Suprapubic skin (tissue), 4 donors: Measurements from ENCODE around the gene CELF4.

Experiments used
- CTCF ChIP-seq, 2 donors: fragments of 200-600 bp in 1 of 2; fragments of 450-650 bp in 1 of 2; sonication (generic) in 1 of 2; IDR thresholded peaks; one replicate each; pipeline ENCODE4 v1.5.1; 2016 to 2019; ENCODE audit warnings: antibody characterized with exemption in 2 of 2, mild to moderate bottlenecking in 1 of 2, moderate library complexity in 1 of 2
- EP300 ChIP-seq: sonication (generic); formaldehyde crosslinking; IDR thresholded peaks from one replicate; pipeline ENCODE4 v1.6.1; 2017; ENCODE audit warnings: antibody characterized with exemption
- POLR2A ChIP-seq, 2 donors: fragments of 450-650 bp; IDR thresholded peaks; one replicate each; pipeline ENCODE4 v1.6.1; 2017; ENCODE audit warnings: antibody characterized with exemption in 2 of 2, mild to moderate bottlenecking in 2 of 2, moderate library complexity in 2 of 2
- POLR2AphosphoS5 ChIP-seq, 3 donors: sonication (generic); formaldehyde crosslinking; IDR thresholded peaks; one replicate each; pipeline ENCODE4 v1.6.1; 2017; ENCODE audit warnings: antibody characterized with exemption in 3 of 3

DNA sequence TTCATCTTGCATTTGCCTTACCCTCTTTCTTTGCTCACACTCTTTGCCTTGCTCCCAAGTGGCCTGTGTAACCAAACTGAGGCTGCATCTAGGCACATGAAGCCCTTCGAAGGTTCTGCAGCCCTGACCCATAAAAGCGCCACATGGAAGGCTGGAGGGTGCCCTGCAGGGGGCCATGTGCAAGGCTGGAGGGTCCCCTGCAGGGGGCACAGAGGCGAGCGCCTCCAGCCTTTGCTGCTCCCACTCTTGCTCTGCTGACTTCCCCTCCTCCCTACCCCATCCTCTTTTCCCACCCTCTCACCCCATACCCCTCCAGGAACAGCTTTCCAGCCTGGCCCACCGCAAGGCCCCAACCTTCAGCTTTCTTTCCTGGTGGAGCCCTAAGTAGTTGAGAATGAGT lies 317.3 kb downstream of the CELF4 start:
- no peak for TF ChIP-seq POLR2A (IDR thresholded peaks at IDR 0.05)
- TF ChIP-seq EP300, result no peak
- no peak for TF ChIP-seq POLR2AphosphoS5 (IDR thresholded peaks at IDR 0.05)
- TF ChIP-seq CTCF (IDR thresholded peaks at IDR 0.05), result no peak
